GM18867 (cell line): ENCODE results near the gene NLRC5.
"Not testable (repeated sequence)": the region's sequence is repeated elsewhere in the genome, so short reads cannot be mapped to it uniquely, and the experiment has no call there.

Source experiments
- ATAC-seq: cut with Tn5 transposase; IDR thresholded peaks from one replicate; pipeline ENCODE4 v1.9.1; 2021; ENCODE audit warnings: mild to moderate bottlenecking, moderate library complexity; ENCODE audit not compliant: unreplicated experiment

NLRC5 gene

DNA sequence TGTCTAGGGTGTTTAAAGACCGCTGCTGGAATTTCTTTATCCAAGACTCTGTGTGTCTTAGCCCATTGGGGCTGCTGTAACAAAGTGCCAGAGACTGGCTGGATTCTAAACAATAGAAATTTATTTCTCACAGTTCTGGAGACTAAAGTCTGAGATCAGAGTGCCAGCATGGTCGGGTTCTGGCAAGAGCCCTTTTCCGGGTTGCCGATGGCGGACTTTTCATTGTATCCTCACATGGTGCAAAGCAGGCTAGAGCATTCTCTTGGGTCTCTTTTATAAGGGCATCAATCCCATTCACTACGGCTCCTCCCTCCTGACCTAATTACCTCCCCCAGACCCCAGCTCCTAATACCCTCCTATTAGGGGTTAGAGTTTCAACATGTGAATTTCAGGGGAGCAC lies 9.5 kb downstream of the NLRC5 start:
- ATAC-seq: no peak

DNA sequence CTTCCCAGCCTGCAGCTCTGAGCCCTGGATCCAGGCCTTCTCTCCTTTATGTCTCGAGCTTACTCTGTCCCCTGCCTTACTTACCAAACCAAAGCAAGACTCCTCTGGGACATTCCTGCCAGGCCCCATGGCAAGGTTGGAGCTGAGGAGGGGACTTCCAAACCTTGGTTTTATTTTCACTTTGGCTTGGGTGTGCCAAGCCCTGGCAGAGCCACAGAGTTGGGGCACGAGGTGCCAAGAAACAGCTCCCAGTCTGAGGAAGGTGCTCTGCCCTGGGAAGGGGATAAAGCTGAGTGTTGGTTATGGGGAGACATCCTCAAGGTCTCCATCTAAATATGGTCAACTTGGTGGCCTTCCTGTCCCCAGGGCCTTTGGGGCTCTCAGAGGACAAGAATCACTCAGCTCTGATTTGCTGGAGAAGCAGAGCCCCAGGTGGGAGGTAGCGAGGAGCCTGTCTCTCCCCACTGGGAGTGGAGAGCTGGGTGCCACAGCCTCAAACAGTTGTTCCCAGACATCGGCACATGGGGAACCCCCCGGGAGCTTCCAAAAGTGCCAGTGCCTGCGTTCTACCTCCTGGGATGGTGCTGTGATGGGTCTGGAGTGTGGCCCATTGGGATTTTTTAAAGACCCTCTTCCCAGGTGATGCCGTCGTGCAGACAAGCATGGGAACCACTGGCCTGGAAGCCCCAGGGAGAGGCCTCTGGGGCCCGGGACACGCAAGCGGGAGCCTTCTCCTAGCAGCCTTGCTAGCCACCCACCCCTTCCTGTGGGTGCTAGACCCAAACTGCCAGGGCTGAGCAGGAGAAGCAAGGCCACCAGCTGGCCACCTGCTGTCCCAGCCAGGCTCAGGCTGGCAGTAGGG lies 10.3 kb downstream of the NLRC5 start:
- no peak for ATAC-seq

DNA sequence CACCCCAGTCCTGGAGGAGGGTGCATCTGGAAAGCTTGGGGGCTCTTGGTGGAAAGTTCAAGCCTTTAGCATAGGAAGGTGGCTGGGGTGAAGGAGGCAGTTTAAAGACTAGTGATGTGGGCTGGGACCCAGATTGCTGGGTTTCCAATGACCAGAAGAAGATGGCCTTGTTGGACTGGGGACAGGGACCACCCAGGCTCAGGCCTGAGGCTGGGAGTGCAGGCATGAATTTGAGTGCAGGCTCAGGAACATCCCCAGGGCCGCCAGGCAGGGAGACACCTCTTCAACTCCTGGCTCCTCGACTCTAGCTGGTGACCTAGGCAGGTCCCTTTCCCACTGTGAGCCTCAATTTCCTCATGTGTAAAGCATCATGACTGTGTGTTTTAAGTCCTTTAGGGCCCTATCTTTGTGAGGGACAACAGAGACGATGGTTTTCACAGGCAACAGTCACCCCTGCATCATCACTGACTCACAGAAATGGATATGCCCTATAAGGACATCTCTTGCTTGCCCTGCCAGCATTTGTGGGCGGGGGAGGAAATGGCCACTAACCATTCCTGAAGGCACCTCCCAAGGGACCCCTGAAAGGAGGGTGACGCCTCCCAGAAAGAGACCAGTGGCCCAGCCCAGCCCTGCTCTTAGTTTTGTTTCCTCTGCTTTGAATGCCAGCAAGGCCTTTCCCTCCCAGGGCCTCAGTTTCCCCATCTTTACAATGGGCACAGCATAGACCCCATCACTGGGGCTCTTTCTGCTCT lies 11.1 kb downstream of the NLRC5 start:
- ATAC-seq: peak; percentile 32

- ATAC-seq: peak; percentile 0
Measured at GRCh38 chr16:57001026-57001679, 11.8 kb downstream of the NLRC5 start.

- no peak for ATAC-seq
Measured at GRCh38 chr16:57003439-57004386, 14.4 kb downstream of the NLRC5 start.

GRCh38 chr16:57004387-57005250 lies 15.3 kb downstream of the NLRC5 start:
- peak; percentile 38 for ATAC-seq

DNA sequence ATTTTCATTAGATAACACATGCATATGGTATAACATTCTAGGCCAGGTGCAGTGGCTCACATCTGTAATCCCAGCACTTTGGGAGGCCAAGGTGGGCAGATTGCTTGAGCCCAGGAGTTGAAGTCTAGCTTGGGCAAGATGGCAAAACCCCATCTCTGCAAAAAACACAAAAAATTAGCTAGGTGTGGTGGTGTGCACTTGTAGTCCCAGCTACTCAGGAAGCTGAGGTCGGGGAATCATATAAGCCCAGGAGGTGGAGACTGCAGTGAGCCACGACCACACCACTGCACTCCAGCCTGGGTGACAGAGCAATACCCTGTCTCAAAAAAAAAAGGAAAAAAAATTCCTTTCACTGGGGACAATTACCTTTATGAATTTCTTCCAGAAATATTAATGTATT lies 16.2 kb downstream of the NLRC5 start:
- not testable (repeated sequence) for ATAC-seq

- ATAC-seq: no peak
Measured at GRCh38 chr16:57007050-57007449, 17.7 kb downstream of the NLRC5 start.

DNA sequence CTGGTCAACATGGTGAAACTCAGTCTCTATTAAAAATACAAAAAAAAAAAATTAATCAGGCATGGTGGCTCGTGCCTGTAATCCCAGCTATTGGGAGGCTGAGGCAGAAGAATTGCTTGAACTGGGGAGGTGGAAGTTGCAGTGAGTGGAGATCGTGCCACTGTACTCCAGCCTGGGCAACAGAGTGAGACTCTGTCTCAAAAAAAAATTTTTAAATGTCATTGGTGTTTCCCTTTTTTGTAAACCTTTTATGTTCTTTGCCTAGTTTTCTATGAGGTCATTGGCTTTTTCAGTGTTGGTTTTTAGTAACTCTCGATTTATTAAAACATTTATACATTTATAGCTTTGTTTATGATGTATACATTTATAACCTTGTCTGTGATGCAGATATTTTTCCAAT lies 18.2 kb downstream of the NLRC5 start:
- ATAC-seq: no peak

DNA sequence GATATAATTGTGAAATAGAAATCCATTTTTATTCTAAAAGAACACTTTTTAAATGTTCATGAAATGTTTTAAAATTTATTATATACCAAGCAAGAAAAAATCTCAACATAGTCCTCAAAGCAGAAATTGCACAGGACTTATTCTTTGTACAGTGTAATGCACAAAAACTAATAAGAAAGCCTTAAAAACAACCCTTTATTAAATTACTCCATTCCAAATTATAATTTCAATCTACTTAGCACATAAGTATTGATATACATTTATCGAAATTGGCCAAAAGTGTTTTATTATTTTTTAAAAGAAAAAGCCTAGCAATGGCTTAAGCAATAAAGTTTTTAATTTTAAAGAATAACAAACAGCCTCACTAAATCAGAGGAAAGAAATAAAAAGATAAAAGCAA lies 19.1 kb downstream of the NLRC5 start:
- no peak for ATAC-seq

DNA sequence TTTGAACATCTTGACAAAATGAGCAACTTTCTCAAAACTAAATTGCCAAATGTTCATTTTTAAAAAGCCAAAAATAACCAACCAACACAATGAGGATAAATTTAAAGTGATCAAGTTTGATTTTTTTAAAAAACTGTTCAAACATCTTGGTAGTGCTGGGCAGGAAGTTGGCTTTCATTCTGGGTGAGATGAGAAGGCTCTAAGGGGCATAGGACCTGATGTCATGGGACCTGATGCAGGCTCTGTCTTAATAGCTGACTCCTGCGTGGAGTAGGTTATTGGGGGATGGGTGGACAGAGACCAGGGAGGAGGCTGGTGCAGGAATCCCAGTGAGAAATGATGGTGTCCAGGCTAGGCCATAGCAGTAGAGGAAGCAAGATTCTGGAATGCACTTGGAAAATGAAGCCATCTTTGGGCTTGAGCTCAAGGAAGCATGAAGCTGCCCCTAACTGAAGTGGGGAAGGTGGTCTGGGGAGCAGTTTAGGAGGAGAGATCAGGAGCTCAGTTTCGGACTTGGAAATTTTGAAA lies 20.4 kb downstream of the NLRC5 start:
- no peak for ATAC-seq

- ATAC-seq: no peak
Measured at GRCh38 chr16:57012353-57012752, 23.0 kb downstream of the NLRC5 start.

DNA sequence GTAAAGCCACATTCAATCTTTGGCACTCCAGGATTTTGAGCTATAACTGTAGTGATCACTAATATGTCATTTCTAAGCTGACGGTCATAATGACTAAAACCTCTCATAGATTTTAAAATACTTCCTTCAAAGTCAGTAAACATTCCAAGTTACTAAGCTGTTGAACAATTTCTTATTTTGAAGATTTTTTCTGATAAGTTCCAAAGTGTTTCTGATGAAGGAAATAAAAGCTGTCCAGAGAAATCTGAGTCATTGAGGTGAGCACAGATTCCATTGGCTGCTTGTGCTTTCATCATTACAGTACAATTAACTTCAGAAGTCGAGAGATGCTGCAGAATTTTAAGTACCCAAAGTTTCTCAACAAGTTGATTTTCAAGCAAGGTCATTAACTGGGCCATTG lies 23.9 kb downstream of the NLRC5 start:
- no peak for ATAC-seq

GRCh38 chr16:57013902-57014301 lies 24.5 kb downstream of the NLRC5 start:
- no peak for ATAC-seq

GRCh38 chr16:57016301-57016700 lies 26.9 kb downstream of the NLRC5 start:
- ATAC-seq: no peak

- no peak for ATAC-seq
Measured at GRCh38 chr16:57016831-57017230, 27.5 kb downstream of the NLRC5 start.

- ATAC-seq: no peak
Measured at GRCh38 chr16:57017251-57017650, 27.9 kb downstream of the NLRC5 start.

GRCh38 chr16:57019746-57020145 lies 30.4 kb downstream of the NLRC5 start:
- ATAC-seq: no peak

- ATAC-seq: no peak
Measured at GRCh38 chr16:57020651-57021050, 31.3 kb downstream of the NLRC5 start.
